ENCODE measurements around the gene ZNF337. TPM values are rescaled to one million over a fixed set of nuclear protein-coding genes. Genes with fewer than 3 reads are reported as not detected.

The ZNF337 gene
- total RNA-seq, 1 donor from 2014 or later: 8.0 TPM

DNA sequence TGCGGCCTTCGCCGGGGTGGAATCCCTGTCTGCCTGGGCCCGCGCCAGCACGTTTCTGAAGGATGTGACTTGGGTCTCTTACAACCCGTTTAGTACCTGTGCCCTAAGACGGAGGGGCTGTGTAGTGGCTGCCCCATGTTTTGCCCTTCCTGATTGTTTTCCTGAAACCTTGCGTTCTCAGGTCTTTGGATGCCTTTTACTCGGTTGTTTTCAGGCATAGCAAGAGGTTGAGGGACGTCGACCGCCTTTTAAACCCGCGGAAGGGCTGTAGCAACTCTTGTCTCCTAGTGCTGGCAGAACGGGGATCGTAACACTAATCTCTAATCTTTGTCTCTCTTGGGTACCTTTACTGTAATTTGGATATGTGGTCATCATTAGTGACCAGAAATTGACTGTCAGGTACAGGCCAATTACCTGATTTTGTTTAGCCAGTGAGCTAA lies 72.1 kb downstream of the ZNF337 start:
- TF ChIP-seq CTCF (conservative IDR thresholded peaks at IDR 0.05; ENCODE audit: low read depth, low read length): no peak
- DNase-seq (ENCODE audit: low read depth): no peak
- peak overlapping the region; percentile 93 for H3K4me3 ChIP-seq (ENCODE audit: low read depth, low read length)

Other genes with a start within 250 kb of the ZNF337 start
- gene NINL, start 111.3 kb downstream of the ZNF337 start, total RNA-seq: 6.5 and 13.5 TPM in 2 replicates
- gene NANP, start 72.8 kb downstream of the ZNF337 start, total RNA-seq: 4.4 and 8.8 TPM in 2 replicates